Glutamatergic neuron (in vitro differentiated cells): ENCODE results near the gene UQCRC1. TPM values are rescaled to one million over a fixed set of nuclear protein-coding genes. Genes with fewer than 3 reads are reported as not detected.
A peak's percentile ranks its signal among the peaks of the same experiment; 100 is the strongest.

Experiments
- DNase-seq: peaks from one replicate; pipeline ENCODE4 v3.0.0; 2022
- H3K27ac Mint-ChIP-seq: one replicate; pipeline ENCODE4 v1.8.0; 2020; ENCODE audit warnings: mild to moderate bottlenecking, mixed read lengths, inconsistent platforms; ENCODE audit not compliant: unreplicated experiment
- H3K27me3 Mint-ChIP-seq: one replicate; pipeline ENCODE4 v1.8.0; 2020; ENCODE audit warnings: mild to moderate bottlenecking, moderate library complexity, mixed read lengths, inconsistent platforms; ENCODE audit not compliant: unreplicated experiment
- H3K36me3 Mint-ChIP-seq: one replicate; pipeline ENCODE4 v1.8.0; 2020; ENCODE audit warnings: mild to moderate bottlenecking, mixed read lengths, inconsistent platforms; ENCODE audit not compliant: unreplicated experiment
- H3K4me1 Mint-ChIP-seq: one replicate; pipeline ENCODE4 v1.8.0; 2020; ENCODE audit warnings: mild to moderate bottlenecking, low read depth, mixed read lengths, inconsistent platforms; ENCODE audit not compliant: unreplicated experiment
- H3K4me3 Mint-ChIP-seq: one replicate; pipeline ENCODE4 v1.8.0; 2020; ENCODE audit warnings: mild to moderate bottlenecking, mixed read lengths, inconsistent platforms; ENCODE audit not compliant: unreplicated experiment
- H3K9me3 Mint-ChIP-seq: one replicate; pipeline ENCODE4 v1.8.0; 2020; ENCODE audit warnings: mild to moderate bottlenecking, moderate library complexity, mixed read lengths, inconsistent platforms; ENCODE audit not compliant: unreplicated experiment
- total RNA-seq: library from RNA; stranded (reverse); fragmentation: NEBNext Ultra II Directional; extraction: Animal tissue kit (Norgen Biotek cat#: 25700); gene quantifications from one replicate; pipeline ENCODE4 v1.2.1, GENCODE V29; 2021; ENCODE audit not compliant: unreplicated experiment
- TF ChIP-seq, protein P1 (sequence below): fragments of 200-600 bp; sonication (generic); IDR thresholded peaks from one replicate; pipeline ENCODE4 v1.5.0; 2021; ENCODE audit not compliant: partially characterized antibody, unreplicated experiment

Gene UQCRC1
- total RNA-seq, 1 donor from 2014 or later, result 242 TPM

- H3K4me1 Mint-ChIP-seq, result peaks cover 20% of the 10 kb centered on the region
- H3K27me3 Mint-ChIP-seq, result peaks cover 23% of the 10 kb centered on the region
- TF ChIP-seq, protein P1, sequence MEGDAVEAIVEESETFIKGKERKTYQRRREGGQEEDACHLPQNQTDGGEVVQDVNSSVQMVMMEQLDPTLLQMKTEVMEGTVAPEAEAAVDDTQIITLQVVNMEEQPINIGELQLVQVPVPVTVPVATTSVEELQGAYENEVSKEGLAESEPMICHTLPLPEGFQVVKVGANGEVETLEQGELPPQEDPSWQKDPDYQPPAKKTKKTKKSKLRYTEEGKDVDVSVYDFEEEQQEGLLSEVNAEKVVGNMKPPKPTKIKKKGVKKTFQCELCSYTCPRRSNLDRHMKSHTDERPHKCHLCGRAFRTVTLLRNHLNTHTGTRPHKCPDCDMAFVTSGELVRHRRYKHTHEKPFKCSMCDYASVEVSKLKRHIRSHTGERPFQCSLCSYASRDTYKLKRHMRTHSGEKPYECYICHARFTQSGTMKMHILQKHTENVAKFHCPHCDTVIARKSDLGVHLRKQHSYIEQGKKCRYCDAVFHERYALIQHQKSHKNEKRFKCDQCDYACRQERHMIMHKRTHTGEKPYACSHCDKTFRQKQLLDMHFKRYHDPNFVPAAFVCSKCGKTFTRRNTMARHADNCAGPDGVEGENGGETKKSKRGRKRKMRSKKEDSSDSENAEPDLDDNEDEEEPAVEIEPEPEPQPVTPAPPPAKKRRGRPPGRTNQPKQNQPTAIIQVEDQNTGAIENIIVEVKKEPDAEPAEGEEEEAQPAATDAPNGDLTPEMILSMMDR, result no peak
- no peak overlapping the region for H3K4me3 Mint-ChIP-seq
- H3K27ac Mint-ChIP-seq, result no peak overlapping the region
- DNase-seq, result no peak
- H3K9me3 Mint-ChIP-seq, result peaks cover 18% of the 10 kb centered on the region
- no peaks in the 10 kb centered on the region for H3K36me3 Mint-ChIP-seq
These were observed 43.1 kb downstream of the UQCRC1 start for GRCh38 chr3:48566401-48566760.

DNA sequence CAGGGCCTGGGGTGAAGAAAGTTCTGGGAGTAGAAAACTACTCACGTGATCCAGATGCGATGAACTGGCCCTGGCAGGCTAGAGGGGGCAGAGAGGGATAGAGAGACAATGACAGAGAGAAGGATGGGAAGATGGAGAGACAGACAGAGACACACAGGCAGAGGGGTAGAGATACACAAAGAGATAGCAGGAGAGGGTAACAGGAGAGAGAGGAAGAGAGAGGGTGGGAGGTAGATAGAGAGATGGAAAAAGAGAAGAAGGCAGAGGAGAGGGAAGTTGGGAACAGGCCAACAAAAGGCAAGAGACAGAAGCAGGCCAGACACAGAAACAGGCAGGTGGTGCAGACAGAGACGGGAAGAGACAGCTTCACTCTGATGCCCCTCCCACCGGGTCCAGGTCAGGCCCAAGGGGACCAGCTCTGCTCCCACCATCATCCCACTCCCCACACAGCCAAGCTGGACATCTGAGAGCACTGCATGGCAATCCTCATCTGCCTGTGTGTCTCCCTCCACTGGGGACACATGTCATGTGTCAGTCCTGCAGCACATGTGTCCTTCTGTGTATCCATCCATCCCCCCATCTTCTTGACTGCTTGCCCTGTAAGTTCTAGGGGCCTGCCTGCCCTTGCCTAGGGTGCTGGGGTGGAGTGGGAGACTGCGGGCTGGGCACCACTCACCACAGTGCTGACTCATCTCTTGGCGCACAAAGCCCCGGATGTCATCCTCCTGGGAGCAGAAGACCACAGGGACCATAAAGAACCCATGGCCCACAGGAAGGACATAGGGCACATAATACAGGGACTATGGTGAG lies 43.6 kb downstream of the UQCRC1 start:
- H3K4me3 Mint-ChIP-seq, result peak overlapping the region; percentile 41

DNA sequence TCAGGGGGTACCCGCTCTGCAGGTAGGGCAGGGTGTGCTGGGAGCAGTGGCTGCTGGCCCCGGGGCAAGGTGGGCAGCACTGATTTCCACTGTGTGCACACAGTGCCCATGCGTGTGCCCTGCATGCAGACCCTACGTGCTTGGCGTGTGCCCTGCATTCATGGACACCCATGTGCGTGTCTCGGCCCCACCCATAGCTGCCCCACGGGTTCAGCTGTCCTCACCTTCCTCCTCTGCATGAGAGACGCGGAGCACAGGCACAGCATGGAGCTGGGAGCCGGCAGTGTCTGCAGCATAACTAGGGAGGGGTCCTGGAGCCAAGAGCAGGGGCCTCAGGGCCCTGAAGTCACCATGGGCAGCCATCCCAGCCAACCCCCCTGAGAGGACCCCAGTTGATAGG lies 44.3 kb downstream of the UQCRC1 start:
- peaks cover 18% of the 10 kb centered on the region for H3K9me3 Mint-ChIP-seq
- H3K27ac Mint-ChIP-seq, result no peak overlapping the region
- no peaks in the 10 kb centered on the region for H3K36me3 Mint-ChIP-seq
- TF ChIP-seq, protein P1, result no peak
- no peak for DNase-seq
- H3K4me3 Mint-ChIP-seq, result no peak overlapping the region
- peaks cover 30% of the 10 kb centered on the region for H3K4me1 Mint-ChIP-seq
- peaks cover 26% of the 10 kb centered on the region for H3K27me3 Mint-ChIP-seq

More for the DNA sequence above, 43.6 kb downstream of the UQCRC1 start:
- Mint-ChIP-seq H3K9me3 (peaks cover 18% of the 10 kb centered on the region), H3K27ac (peak overlapping the region; percentile 90), H3K27me3 (peaks cover 25% of the 10 kb centered on the region), H3K36me3 (no peaks in the 10 kb centered on the region), H3K4me1 (peaks cover 24% of the 10 kb centered on the region)
- no peak for DNase-seq
- TF ChIP-seq, protein P1, result no peak

DNA sequence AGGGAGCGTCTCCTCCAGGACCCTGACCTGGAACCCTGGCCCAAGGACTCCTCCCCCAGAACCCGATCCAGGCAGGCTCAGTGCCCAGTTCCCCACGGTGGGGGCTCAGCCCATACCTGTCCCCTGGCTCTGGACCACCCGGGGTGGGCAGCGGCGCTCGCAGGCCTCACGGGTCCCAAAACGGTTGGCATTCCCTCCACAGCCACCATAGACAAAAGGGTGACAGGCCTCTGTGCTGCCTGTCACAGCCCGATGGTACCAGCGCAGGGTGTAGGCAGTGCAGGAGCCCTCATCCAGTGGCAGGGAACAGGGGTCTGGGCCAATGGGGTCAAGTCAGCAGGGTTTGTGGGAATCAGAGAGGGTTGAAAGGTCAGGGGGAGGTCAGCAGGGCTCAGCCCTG lies 44.8 kb downstream of the UQCRC1 start:
- DNase-seq, result no peak
- Mint-ChIP-seq H3K9me3 (peaks cover 22% of the 10 kb centered on the region), H3K4me1 (peaks cover 35% of the 10 kb centered on the region), H3K27me3 (peaks cover 27% of the 10 kb centered on the region), H3K27ac (no peak overlapping the region), H3K36me3 (no peaks in the 10 kb centered on the region), H3K4me3 (no peak overlapping the region)
- TF ChIP-seq, protein P1, result no peak

DNA sequence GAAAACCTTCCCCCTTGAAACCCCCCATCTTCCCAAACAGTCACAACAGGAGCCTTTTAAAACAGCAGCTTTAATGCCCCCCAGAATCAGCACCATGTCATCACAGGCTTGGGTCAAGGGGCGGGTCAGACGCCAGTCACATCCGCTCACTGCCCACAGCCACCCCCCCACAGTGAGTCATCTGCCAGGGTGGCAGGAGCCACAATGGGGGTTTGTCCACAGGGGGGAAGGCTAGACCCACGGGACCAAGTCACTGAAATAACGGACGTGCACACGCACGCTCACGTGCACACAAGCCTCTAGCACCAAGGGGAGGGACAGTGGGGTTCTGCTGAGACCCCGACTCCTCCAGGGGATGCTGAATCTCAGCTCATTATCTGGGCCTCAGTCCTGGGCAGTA lies 45.4 kb downstream of the UQCRC1 start:
- H3K4me1 Mint-ChIP-seq, result peaks cover 41% of the 10 kb centered on the region
- H3K9me3 Mint-ChIP-seq, result peaks cover 22% of the 10 kb centered on the region
- DNase-seq, result no peak

More for the DNA sequence above, 45.4 kb downstream of the UQCRC1 start:
- Mint-ChIP-seq H3K36me3 (no peaks in the 10 kb centered on the region), H3K27ac (peak overlapping the region; percentile 99), H3K4me3 (peak overlapping the region; percentile 64), H3K27me3 (peaks cover 29% of the 10 kb centered on the region)
- TF ChIP-seq, protein P1, result no peak
